ENCODE measurements around the gene ZNF70.

- TF ChIP-seq POLR2A (IDR thresholded peaks at IDR 0.05) (no peak), CTCF (IDR thresholded peaks at IDR 0.05) (no peak), EP300 (IDR thresholded peaks at IDR 0.05) (no peak), POLR2AphosphoS5 (IDR thresholded peaks at IDR 0.05) (no peak)
Observed at GRCh38 chr22:23767303-23767672, 16.4 kb upstream of the ZNF70 start.
